ENCODE results near the gene WDR31.
"Not testable (repeated sequence)": the region's sequence is repeated elsewhere in the genome, so short reads cannot be mapped to it uniquely, and the experiment has no call there.

WDR31 gene

GRCh38 chr9:113340011-113340699 is at the start of gene WDR31:
Gene WDR31, minus strand, starts transcription at chr9:113340275. Its CDS starts 8,253 bp downstream, at chr9:113332022.
- peak; percentile 74 to 80 for DNase-seq (ENCODE audit: low read depth in 2 of 2)

GRCh38 chr9:113389451-113389850 is 49.4 kb upstream of the WDR31 start:
- DNase-seq (ENCODE audit: low read depth in 2 of 2), result no peak

GRCh38 chr9:113388833-113389232 is 48.8 kb upstream of the WDR31 start:
- DNase-seq (ENCODE audit: low read depth in 2 of 2), result no peak

GRCh38 chr9:113387560-113388230 is 47.6 kb upstream of the WDR31 start:
- DNase-seq (ENCODE audit: low read depth in 2 of 2), result no peak

GRCh38 chr9:113386571-113387393 is 46.7 kb upstream of the WDR31 start:
- DNase-seq (ENCODE audit: low read depth in 2 of 2), result no peak

- no peak for DNase-seq (ENCODE audit: low read depth in 2 of 2)
Measured at GRCh38 chr9:113381909-113382411, 41.9 kb upstream of the WDR31 start.

- not testable (repeated sequence) for DNase-seq (ENCODE audit: low read depth in 2 of 2)
Measured at GRCh38 chr9:113381441-113381840, 41.4 kb upstream of the WDR31 start.

- DNase-seq (ENCODE audit: low read depth in 2 of 2), result no peak
Measured at GRCh38 chr9:113380869-113381378, 40.8 kb upstream of the WDR31 start.

GRCh38 chr9:113379829-113380210 is 39.7 kb upstream of the WDR31 start:
- not testable (repeated sequence) for DNase-seq (ENCODE audit: low read depth in 2 of 2)

GRCh38 chr9:113379094-113379828 is 39.2 kb upstream of the WDR31 start:
- DNase-seq (ENCODE audit: low read depth in 2 of 2), result not testable (repeated sequence)

GRCh38 chr9:113376634-113377567 is 36.8 kb upstream of the WDR31 start, which contains the start of gene HDHD3:
Gene HDHD3, minus strand, starts transcription at chr9:113376986. Its CDS starts 2,632 bp downstream, at chr9:113374354.
- peak; percentile 66 to 73 for DNase-seq (ENCODE audit: low read depth in 2 of 2)

- DNase-seq (ENCODE audit: low read depth in 2 of 2), result no peak
Measured at GRCh38 chr9:113375057-113376023, 35.3 kb upstream of the WDR31 start.

GRCh38 chr9:113373676-113374392 is 33.8 kb upstream of the WDR31 start:
- DNase-seq (ENCODE audit: low read depth in 2 of 2), result no peak

- no peak for DNase-seq (ENCODE audit: low read depth in 2 of 2)
Measured at GRCh38 chr9:113373256-113373655, 33.2 kb upstream of the WDR31 start.

GRCh38 chr9:113372059-113372458 is 32.0 kb upstream of the WDR31 start:
- DNase-seq (ENCODE audit: low read depth in 2 of 2), result no peak

GRCh38 chr9:113370806-113371325 is 30.8 kb upstream of the WDR31 start:
- DNase-seq (ENCODE audit: low read depth in 2 of 2), result no peak

GRCh38 chr9:113369855-113370140 is 29.7 kb upstream of the WDR31 start:
- no peak for DNase-seq (ENCODE audit: low read depth in 2 of 2)
